Gastroesophageal sphincter (tissue), 4 donors: ENCODE results near the gene ACAA2. TPM values are rescaled to one million over a fixed set of nuclear protein-coding genes. Genes with fewer than 3 reads are reported as not detected.

Experiments
- ATAC-seq: fragments of 150-250 bp; one replicate; pipeline ENCODE4 v1.9.1; 2016; ENCODE audit warnings: mild to moderate bottlenecking, moderate library complexity
- H3K27ac ChIP-seq, 4 donors: fragments of 200-600 bp; sonication (generic) in 3 of 4; 1 replicate in 3 of 4; 2 replicates in 1 of 4; pipeline ENCODE4 v1.5.1; 2016 to 2019
- H3K27me3 ChIP-seq: fragments of 200-600 bp; sonication (generic); one replicate; pipeline ENCODE4 v1.5.1; 2019
- H3K36me3 ChIP-seq, 2 donors: fragments of 200-600 bp; sonication (generic); one replicate each; pipeline ENCODE4 v1.5.1; 2019; ENCODE audit warnings: control low read depth in 1 of 2
- H3K4me1 ChIP-seq, 3 donors: fragments of 200-600 bp; sonication (generic); 1 replicate in 2 of 3; 2 replicates in 1 of 3; pipeline ENCODE4 v1.5.1; 2016 to 2019; ENCODE audit warnings: control low read depth in 2 of 3
- H3K4me3 ChIP-seq, 2 donors: fragments of 200-600 bp; sonication (generic); one replicate each; pipeline ENCODE4 v1.5.1; 2019; ENCODE audit warnings: mild to moderate bottlenecking in 1 of 2, moderate library complexity in 1 of 2
- H3K9me3 ChIP-seq, 3 donors: fragments of 200-600 bp; sonication (generic); one replicate each; pipeline ENCODE4 v1.5.1; 2017 to 2019; ENCODE audit warnings: control low read depth in 2 of 3
- EP300 ChIP-seq: sonication (generic); formaldehyde crosslinking; IDR thresholded peaks from one replicate; pipeline ENCODE4 v1.6.1; 2017; ENCODE audit warnings: antibody characterized with exemption, mild to moderate bottlenecking
- POLR2A ChIP-seq, 2 donors: fragments of 450-650 bp; IDR thresholded peaks; one replicate each; pipeline ENCODE4 v1.6.1; 2017; ENCODE audit warnings: antibody characterized with exemption in 2 of 2, mild to moderate bottlenecking in 2 of 2, moderate library complexity in 1 of 2
- POLR2AphosphoS5 ChIP-seq: sonication (generic); formaldehyde crosslinking; IDR thresholded peaks from one replicate; pipeline ENCODE4 v1.6.1; 2017; ENCODE audit warnings: antibody characterized with exemption
- WGBS, 2 donors: methylation state at CpG; one replicate each; pipeline ENCODE4 v1.1.5; 2018; ENCODE audit warnings: low coverage in 1 of 2; 5-methylcytosine and 5-hydroxymethylcytosine counted together
- total RNA-seq, 4 donors: library from RNA; depleted of rRNA; stranded (reverse); fragments of >200 nt; gene quantifications; one replicate each; pipeline ENCODE4 v1.1.0, GENCODE V29; 2016
- TF ChIP-seq, protein P1 (sequence below), 4 experiments: fragments of 200-600 bp in 2 of 4; fragments of 450-650 bp in 2 of 4; sonication (generic) in 1 of 4; IDR thresholded peaks; one replicate each; pipeline ENCODE4 v1.5.1; 2017 to 2019; ENCODE audit warnings: antibody characterized with exemption in 4 of 4, mild to moderate bottlenecking in 2 of 4, moderate library complexity in 2 of 4

Gene ACAA2
- total RNA-seq, 4 donors from 2014 or later = 62.3 to 92.3 (median 81.9) TPM

DNA sequence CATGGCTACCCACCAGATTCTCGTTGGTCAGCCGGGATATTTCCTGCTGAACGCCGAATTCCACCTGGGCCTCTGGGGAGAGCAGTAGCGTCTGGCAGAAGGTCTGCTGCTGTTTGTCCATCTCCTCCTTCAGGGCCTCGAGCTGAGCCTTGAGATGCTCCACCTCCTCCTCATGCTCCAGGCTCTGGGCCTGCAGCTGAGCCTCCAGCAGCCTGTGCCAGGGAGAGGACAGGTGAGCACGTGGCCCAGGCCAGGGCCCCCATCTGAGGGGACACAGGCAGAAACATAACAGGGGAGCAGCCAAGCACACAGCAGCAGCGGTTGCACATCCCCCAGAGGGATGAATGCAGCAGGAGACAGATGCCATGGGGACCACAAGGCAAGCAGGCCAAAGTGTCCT lies 40.1 kb upstream of the ACAA2 start:
- no CpG with 5 or more reads among the region's 8 CpGs for WGBS, 2 donors
- Histone ChIP-seq H3K4me3 (no peak overlapping the region), H3K27me3 (peaks cover 44% of the 10 kb centered on the region), H3K36me3 (no peaks in the 10 kb centered on the region), H3K27ac (no peak overlapping the region), H3K9me3 (no peaks in the 10 kb centered on the region), H3K4me1 (peaks cover 0 to 7% (median 6%) of the 10 kb centered on the region in 3 donors)
- ATAC-seq = no peak
- TF ChIP-seq EP300 (no peak), POLR2AphosphoS5 (no peak), POLR2A (IDR thresholded peaks at IDR 0.05) (no peak)
- TF ChIP-seq, protein P1, sequence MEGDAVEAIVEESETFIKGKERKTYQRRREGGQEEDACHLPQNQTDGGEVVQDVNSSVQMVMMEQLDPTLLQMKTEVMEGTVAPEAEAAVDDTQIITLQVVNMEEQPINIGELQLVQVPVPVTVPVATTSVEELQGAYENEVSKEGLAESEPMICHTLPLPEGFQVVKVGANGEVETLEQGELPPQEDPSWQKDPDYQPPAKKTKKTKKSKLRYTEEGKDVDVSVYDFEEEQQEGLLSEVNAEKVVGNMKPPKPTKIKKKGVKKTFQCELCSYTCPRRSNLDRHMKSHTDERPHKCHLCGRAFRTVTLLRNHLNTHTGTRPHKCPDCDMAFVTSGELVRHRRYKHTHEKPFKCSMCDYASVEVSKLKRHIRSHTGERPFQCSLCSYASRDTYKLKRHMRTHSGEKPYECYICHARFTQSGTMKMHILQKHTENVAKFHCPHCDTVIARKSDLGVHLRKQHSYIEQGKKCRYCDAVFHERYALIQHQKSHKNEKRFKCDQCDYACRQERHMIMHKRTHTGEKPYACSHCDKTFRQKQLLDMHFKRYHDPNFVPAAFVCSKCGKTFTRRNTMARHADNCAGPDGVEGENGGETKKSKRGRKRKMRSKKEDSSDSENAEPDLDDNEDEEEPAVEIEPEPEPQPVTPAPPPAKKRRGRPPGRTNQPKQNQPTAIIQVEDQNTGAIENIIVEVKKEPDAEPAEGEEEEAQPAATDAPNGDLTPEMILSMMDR (IDR thresholded peaks at IDR 0.05) = no peak

DNA sequence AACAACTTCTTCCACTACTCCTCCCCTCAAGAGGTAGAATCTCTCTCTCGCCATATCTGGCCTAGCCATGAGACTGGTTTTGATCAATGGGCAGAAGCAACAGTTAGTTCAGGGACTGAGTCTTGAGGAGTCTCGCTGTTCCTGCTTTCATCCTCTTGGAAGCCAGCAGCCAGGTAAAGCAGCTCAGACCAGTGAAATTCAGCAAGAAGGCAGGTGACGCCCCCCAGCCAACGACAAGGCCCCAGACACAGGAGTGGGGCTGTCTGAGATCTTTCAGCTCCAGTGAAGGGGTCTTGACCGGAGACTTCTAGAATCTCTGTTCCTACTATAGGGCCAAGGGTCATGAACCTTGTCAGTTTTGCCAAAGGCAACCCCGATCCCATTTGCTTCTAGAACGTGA lies 39.7 kb upstream of the ACAA2 start:
- Histone ChIP-seq H3K27ac (no peak overlapping the region), H3K4me3 (no peak overlapping the region), H3K27me3 (peaks cover 49% of the 10 kb centered on the region), H3K36me3 (no peaks in the 10 kb centered on the region), H3K9me3 (no peaks in the 10 kb centered on the region), H3K4me1 (peaks cover 0 to 7% (median 6%) of the 10 kb centered on the region in 3 donors)
- TF ChIP-seq POLR2A (IDR thresholded peaks at IDR 0.05) = no peak
- TF ChIP-seq, protein P1 (IDR thresholded peaks at IDR 0.05) = no peak
- no peak for TF ChIP-seq POLR2AphosphoS5
- TF ChIP-seq EP300 = no peak
- ATAC-seq = no peak
- 47 to 86% methylated on average over 1 to 3 of the region's 7 CpGs for whole genome bisulfite sequencing, 2 donors

DNA sequence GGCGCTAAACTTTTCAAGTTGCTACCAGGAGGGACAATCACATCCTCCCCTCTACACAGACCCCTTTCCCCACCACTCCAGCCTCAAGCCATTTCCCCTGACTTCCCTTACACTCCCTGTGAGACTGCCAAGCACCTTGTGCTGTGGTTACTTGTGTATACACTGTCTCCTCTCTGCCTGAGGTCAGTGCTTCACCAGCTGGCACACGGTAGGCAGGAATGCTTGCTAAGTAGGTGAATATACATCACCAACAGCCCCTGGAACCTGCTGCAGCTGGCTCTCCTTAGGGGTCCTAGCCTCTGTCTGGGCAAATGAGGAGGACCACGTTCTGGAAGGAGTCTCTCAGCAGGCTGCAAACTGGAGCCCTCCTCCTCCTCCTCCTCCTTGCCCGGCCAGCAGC lies 38.3 kb upstream of the ACAA2 start:
- H3K36me3 ChIP-seq = no peaks in the 10 kb centered on the region
- 89 to 90% methylated on average over 2 of the region's 4 CpGs for WGBS, 2 donors
- H3K27ac ChIP-seq = no peak overlapping the region
- H3K9me3 ChIP-seq = no peaks in the 10 kb centered on the region
- peaks cover 63% of the 10 kb centered on the region for H3K27me3 ChIP-seq
- TF ChIP-seq POLR2A (IDR thresholded peaks at IDR 0.05) = no peak
- TF ChIP-seq POLR2AphosphoS5 = no peak
- TF ChIP-seq, protein P1 (IDR thresholded peaks at IDR 0.05) = no peak
- no peak for TF ChIP-seq EP300
- no peak for ATAC-seq
- no peak overlapping the region for H3K4me3 ChIP-seq
- peaks cover 0 to 11% (median 6%) of the 10 kb centered on the region in 3 donors for H3K4me1 ChIP-seq

DNA sequence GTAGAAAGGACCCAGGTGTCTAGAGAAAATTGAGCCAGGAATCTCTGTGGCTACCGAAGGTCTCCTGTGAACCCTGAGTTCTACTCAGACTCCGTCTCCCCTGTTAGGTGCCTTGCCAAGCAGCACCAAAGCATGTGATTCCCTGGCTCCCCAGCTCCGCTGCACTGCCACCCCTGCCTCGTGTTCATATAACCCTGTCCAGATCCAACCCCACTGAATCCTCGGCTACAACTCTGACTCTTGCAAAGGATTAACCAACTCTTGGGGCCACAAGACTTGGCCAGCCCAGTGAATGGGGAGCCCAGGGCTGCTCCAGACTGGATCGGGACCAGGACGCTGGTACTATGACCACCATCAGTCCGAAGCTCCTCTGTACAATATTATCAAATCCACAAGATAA lies 37.3 kb upstream of the ACAA2 start:
- Histone ChIP-seq H3K27ac (no peak overlapping the region), H3K9me3 (no peaks in the 10 kb centered on the region), H3K4me3 (no peak overlapping the region), H3K36me3 (no peaks in the 10 kb centered on the region), H3K4me1 (peaks cover 0 to 21% (median 6%) of the 10 kb centered on the region in 3 donors), H3K27me3 (peaks cover 72% of the 10 kb centered on the region)
- TF ChIP-seq EP300 (no peak), POLR2A (IDR thresholded peaks at IDR 0.05) (no peak), POLR2AphosphoS5 (no peak)
- TF ChIP-seq, protein P1 (IDR thresholded peaks at IDR 0.05) = no peak
- no peak for ATAC-seq
- 90 to 100% methylated on average over 3 to 8 of the region's 8 CpGs for WGBS, 2 donors

DNA sequence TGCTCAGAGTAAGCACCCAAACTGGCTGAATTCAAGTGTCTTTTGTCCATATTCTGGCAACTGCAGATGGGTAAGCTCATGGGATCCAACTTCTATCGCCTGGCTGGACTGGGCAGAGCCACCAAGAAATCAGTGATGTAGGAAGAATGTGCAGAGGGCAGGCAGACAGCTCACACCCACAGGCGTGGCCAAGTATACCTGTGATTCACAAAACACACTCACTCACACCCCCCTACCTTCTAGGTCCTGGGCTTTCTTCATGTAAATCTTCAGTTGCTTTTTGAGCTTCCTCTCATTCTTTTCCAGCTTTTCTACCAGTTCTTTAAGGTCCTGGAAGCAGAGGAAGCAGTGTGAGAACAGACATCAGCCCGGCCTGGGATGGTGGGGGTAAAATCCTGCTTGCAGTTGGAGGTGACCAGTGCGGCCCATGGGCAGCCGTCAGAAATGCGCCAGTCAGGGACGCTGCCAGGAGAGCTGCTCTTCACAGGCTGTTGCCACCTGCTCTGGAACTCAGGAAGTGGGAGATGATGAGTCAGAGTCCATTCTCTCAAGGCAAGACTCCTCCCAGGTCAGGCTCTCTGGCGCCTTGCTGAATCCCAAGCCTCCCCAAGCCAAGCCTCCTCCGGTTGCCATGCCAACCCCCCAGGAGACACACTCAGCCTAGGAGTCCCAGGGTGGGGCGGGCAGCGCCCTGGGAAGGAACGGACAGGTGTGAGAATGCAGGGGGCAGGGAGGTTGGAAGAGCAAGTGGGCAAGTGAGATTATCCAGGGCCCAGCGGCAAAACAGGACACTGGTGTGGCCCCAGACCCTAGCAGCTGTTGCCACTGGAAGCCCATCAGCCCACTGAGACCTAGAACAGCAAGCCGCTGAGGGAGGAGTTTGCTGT lies 36.2 kb upstream of the ACAA2 start:
- 55 to 67% methylated on average over 2 to 4 of the region's 14 CpGs for WGBS, 2 donors
- peak; percentile 61 for ATAC-seq
- TF ChIP-seq POLR2AphosphoS5 (no peak), POLR2A (IDR thresholded peaks at IDR 0.05) (no peak), EP300 (no peak)
- TF ChIP-seq, protein P1 (IDR thresholded peaks at IDR 0.05) = no peak
- Histone ChIP-seq H3K27ac (no peak overlapping the region), H3K9me3 (no peaks in the 10 kb centered on the region), H3K4me1 (peaks cover 0 to 25% (median 6%) of the 10 kb centered on the region in 3 donors), H3K36me3 (no peaks in the 10 kb centered on the region), H3K27me3 (peaks cover 75% of the 10 kb centered on the region), H3K4me3 (no peak overlapping the region)
